Endothelial cell of umbilical vein (primary cell): ENCODE results near the gene CREM. TPM values are rescaled to one million over a fixed set of nuclear protein-coding genes. Genes with fewer than 3 reads are reported as not detected.

Experiments used
- BruUV-seq: library from RNA; stranded (reverse); fragments of 400-500 nt; replicated peaks from 2 replicates; lab custom pipeline; 2021; lab: Mats Ljungman, UMichigan
- CTCF ChIA-PET: fragments of 300-600, 350-600 bp; sonication (Branson Sonifier 250); formaldehyde crosslinking; loops from one replicate; lab custom pipeline; 2021; ENCODE audit warnings: antibody characterized with exemption, inconsistent platforms; lab: Charles Lee
- POLR2A ChIA-PET: fragments of 300-600, 350-600 bp; sonication (Branson Sonifier 250); formaldehyde crosslinking; loops from one replicate; lab custom pipeline; 2021; ENCODE audit warnings: antibody characterized with exemption, inconsistent platforms; lab: Charles Lee
- DNase-seq: peaks from one replicate; pipeline ENCODE4 v3.0.0-alpha.2; 2011; ENCODE audit warnings: low read depth, low spot score
- FAIRE-seq: peaks from 2 replicates; lab custom pipeline; 2011; peaks lifted over from hg19 to GRCh38; lab: Jason Lieb, UNC
- H2AFZ ChIP-seq: 2 replicates; pipeline ENCODE4 v1.6.0; 2012; ENCODE audit warnings: low read depth, low read length, control low read depth, inconsistent platforms
- H3K27ac ChIP-seq: 2 replicates; pipeline ENCODE4 v1.5.1; 2011; ENCODE audit warnings: low read depth, mild to moderate bottlenecking, control low read depth, low read length, moderate library complexity; ENCODE audit not compliant: insufficient read depth
- H3K27me3 ChIP-seq, 2 experiments: 2 replicates each; pipeline versions ENCODE4 v1.6.0 to v1.6.1; 2011; ENCODE audit warnings: low read length in 2 of 2, mixed read lengths in 1 of 2; ENCODE audit not compliant: control insufficient read depth in 2 of 2, insufficient read depth in 2 of 2
- H3K36me3 ChIP-seq, 2 experiments: 2 replicates in 1 of 2; 3 replicates in 1 of 2; pipeline ENCODE4 v1.5.1; 2011; ENCODE audit warnings: low read length in 2 of 2, mild to moderate bottlenecking in 1 of 2, moderate library complexity in 1 of 2; ENCODE audit not compliant: control insufficient read depth in 2 of 2, insufficient read depth in 2 of 2; ENCODE audit errors: extremely low read depth in 1 of 2
- H3K4me1 ChIP-seq: 3 replicates; pipeline ENCODE4 v1.5.1; 2011; ENCODE audit warnings: mild to moderate bottlenecking, low read length; ENCODE audit not compliant: control insufficient read depth, insufficient read depth; ENCODE audit errors: extremely low read depth
- H3K4me2 ChIP-seq: 2 replicates; pipeline ENCODE4 v1.6.1; 2011; ENCODE audit warnings: low read length, control low read depth, mixed read lengths; ENCODE audit not compliant: insufficient read depth
- H3K4me3 ChIP-seq, 3 experiments: fragments of 200-600 bp in 1 of 3; sonication (generic), shearing (Covaris generic) in 1 of 3; replicated peaks in 1 of 3; 2 replicates each; pipeline ENCODE4 v1.5.1; 2011 to 2016; ENCODE audit warnings: control low read depth in 3 of 3, low read length in 3 of 3, mild to moderate bottlenecking in 2 of 3, inconsistent platforms in 1 of 3, low read depth in 1 of 3, moderate library complexity in 1 of 3; ENCODE audit not compliant: insufficient read depth in 1 of 3
- H3K79me2 ChIP-seq: 2 replicates; pipeline ENCODE4 v1.6.0; 2012; ENCODE audit warnings: low read length, inconsistent platforms; ENCODE audit not compliant: control insufficient read depth, insufficient read depth
- H3K9ac ChIP-seq: replicated peaks from 2 replicates; pipeline ENCODE3; 2011; ENCODE audit warnings: low read length, control low read depth; ENCODE audit not compliant: insufficient read depth; ENCODE audit errors: extremely low read depth
- H3K9me1 ChIP-seq: replicated peaks from 3 replicates; pipeline ENCODE4 v1.6.0; 2011; ENCODE audit warnings: mild to moderate bottlenecking, low read length; ENCODE audit not compliant: control insufficient read depth, insufficient read depth; ENCODE audit errors: extremely low read depth
- H3K9me3 ChIP-seq: replicated peaks from 2 replicates; pipeline ENCODE4 v1.5.1; 2012; ENCODE audit warnings: low read length, inconsistent platforms; ENCODE audit not compliant: control insufficient read depth, insufficient read depth
- H4K20me1 ChIP-seq: replicated peaks from 2 replicates; pipeline ENCODE3; 2011; ENCODE audit warnings: mild to moderate bottlenecking, low read length; ENCODE audit not compliant: control insufficient read depth, insufficient read depth; ENCODE audit errors: extremely low read depth
- EZH2 ChIP-seq: IDR thresholded peaks from 2 replicates; pipeline ENCODE4 v1.6.1; 2012; ENCODE audit warnings: borderline replicate concordance, low read depth, mild to moderate bottlenecking, moderate library complexity, low read length, inconsistent platforms; ENCODE audit not compliant: severe bottlenecking
- FOS ChIP-seq: IDR thresholded peaks from 2 replicates; pipeline ENCODE4 v1.6.1; 2011; ENCODE audit warnings: mild to moderate bottlenecking, low read length, moderate library complexity, borderline replicate concordance; ENCODE audit not compliant: insufficient read depth
- GATA2 ChIP-seq: IDR thresholded peaks from 2 replicates; pipeline ENCODE4 v1.7.0; 2011; ENCODE audit warnings: low read depth, mild to moderate bottlenecking, moderate library complexity, mixed read lengths, low read length; ENCODE audit not compliant: insufficient read length, insufficient read depth
- JUN ChIP-seq: IDR thresholded peaks from 2 replicates; pipeline ENCODE4 v1.6.1; 2011; ENCODE audit warnings: borderline replicate concordance, low read depth; ENCODE audit not compliant: insufficient read length, insufficient read depth
- MAX ChIP-seq: IDR thresholded peaks from 2 replicates; pipeline ENCODE4 v1.6.1; 2011; ENCODE audit not compliant: insufficient read depth, insufficient read length
- MYC ChIP-seq: IDR thresholded peaks from one replicate; pipeline ENCODE4 v1.6.1; 2011; ENCODE audit warnings: mild to moderate bottlenecking, low read depth, low read length
- POLR2A ChIP-seq: IDR thresholded peaks from 2 replicates; pipeline ENCODE4 v1.6.1; 2012; ENCODE audit warnings: low read depth, mild to moderate bottlenecking, control low read depth, low read length
- POLR2AphosphoS5 ChIP-seq: IDR thresholded peaks from 2 replicates; pipeline ENCODE4 v1.6.1; 2012; ENCODE audit warnings: low read depth, mild to moderate bottlenecking, control low read depth, low read length, moderate library complexity; ENCODE audit not compliant: insufficient read depth
- dilution Hi-C: fragments of 300-500 bp; cut with MboI; formaldehyde crosslinking; loops from one replicate; pipeline ENCODE4 v1.15.0; 2019; ENCODE audit warnings: low sequenced_read_pairs; ENCODE audit not compliant: extremely low pct_ligation_motif_present
- intact Hi-C: fragments of 100-400 bp; cut with micrococcal nuclease; formaldehyde crosslinking; loops from one replicate; pipeline ENCODE4 v1.10.0; 2022
- polyA plus RNA-seq, 4 experiments: library from polyadenylated mRNA; depleted of rRNA in 3 of 4; stranded (reverse) in 3 of 4; unstranded in 1 of 4; fragments of >200 nt; gene quantifications; 2 replicates each; pipeline versions ENCODE4 v1.2.1 to v1.2.3, GENCODE V29; 2011 to 2012; ENCODE audit warnings: missing spikeins in 1 of 4
- total RNA-seq: library from RNA; stranded (reverse); gene quantifications from 2 replicates; pipeline ENCODE4 v1.2.3, GENCODE V29; 2021
- TF ChIP-seq, protein P1 (sequence below), 2 donors: IDR thresholded peaks; 1 replicate in 1 of 2; 2 replicates in 1 of 2; pipeline ENCODE4 v1.5.1; 2011; ENCODE audit warnings: low read length in 2 of 2, mild to moderate bottlenecking in 2 of 2, moderate library complexity in 2 of 2, control low read depth in 1 of 2, inconsistent platforms in 1 of 2, low read depth in 1 of 2; ENCODE audit not compliant: insufficient read depth in 1 of 2; ENCODE audit errors: extremely low read depth in 1 of 2

Gene CREM
- total and polyA plus RNA-seq, 2 donors (not counting 3 experiments of a cell fraction or from before 2014, with no cell fraction given), result 35.5 to 39.8 TPM

- dilution Hi-C loops (no loop called here), intact Hi-C loops (no loop called here)
- Histone ChIP-seq H3K27me3 (no peaks in the 10 kb centered on the region), H3K9ac (no peak overlapping the region), H3K9me1 (no peaks in the 10 kb centered on the region), H4K20me1 (no peaks in the 10 kb centered on the region), H3K79me2 (no peaks in the 10 kb centered on the region), H3K9me3 (no peaks in the 10 kb centered on the region), H3K36me3 (no peaks in the 10 kb centered on the region), H3K4me2 (no peak overlapping the region), H3K27ac (no peak overlapping the region), H2AFZ (no peak overlapping the region), H3K4me1 (no peaks in the 10 kb centered on the region), H3K4me3 (no peak overlapping the region)
- BruUV-seq, result no TSS peak
- FAIRE-seq (no peak), DNase-seq (no peak)
- ChIA-PET CTCF (interaction anchor here (1.5 kb wide), 1 partner anchor 9 kb away, joined by 5 read pairs; no protein-coding TSS in a partner anchor), POLR2A (no interaction called here)
- TF ChIP-seq POLR2AphosphoS5 (no peak), EZH2 (no peak), GATA2 (no peak), FOS (no peak), MAX (no peak), POLR2A (no peak), MYC (no peak), JUN (no peak)
- TF ChIP-seq, protein P1, sequence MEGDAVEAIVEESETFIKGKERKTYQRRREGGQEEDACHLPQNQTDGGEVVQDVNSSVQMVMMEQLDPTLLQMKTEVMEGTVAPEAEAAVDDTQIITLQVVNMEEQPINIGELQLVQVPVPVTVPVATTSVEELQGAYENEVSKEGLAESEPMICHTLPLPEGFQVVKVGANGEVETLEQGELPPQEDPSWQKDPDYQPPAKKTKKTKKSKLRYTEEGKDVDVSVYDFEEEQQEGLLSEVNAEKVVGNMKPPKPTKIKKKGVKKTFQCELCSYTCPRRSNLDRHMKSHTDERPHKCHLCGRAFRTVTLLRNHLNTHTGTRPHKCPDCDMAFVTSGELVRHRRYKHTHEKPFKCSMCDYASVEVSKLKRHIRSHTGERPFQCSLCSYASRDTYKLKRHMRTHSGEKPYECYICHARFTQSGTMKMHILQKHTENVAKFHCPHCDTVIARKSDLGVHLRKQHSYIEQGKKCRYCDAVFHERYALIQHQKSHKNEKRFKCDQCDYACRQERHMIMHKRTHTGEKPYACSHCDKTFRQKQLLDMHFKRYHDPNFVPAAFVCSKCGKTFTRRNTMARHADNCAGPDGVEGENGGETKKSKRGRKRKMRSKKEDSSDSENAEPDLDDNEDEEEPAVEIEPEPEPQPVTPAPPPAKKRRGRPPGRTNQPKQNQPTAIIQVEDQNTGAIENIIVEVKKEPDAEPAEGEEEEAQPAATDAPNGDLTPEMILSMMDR (IDR thresholded peaks at IDR 0.05; ENCODE audit: extremely low read depth in 1 of 2, insufficient read depth in 1 of 2, low read depth in 1 of 2, low read length in 2 of 2), result no peak
Observed at GRCh38 chr10:35234073-35234472, 107.4 kb downstream of the CREM start.
